Psoas muscle (tissue), 8 donors: ENCODE data around the gene DNAH1. TPM values are rescaled to one million over a fixed set of nuclear protein-coding genes. Genes with fewer than 3 reads are reported as not detected.

Experiments used
- ATAC-seq, 4 donors: fragments of 200-7000 bp; cut with Tn5 transposase; one replicate each; pipeline ENCODE4 v1.9.1; 2020; ENCODE audit warnings: moderate library complexity in 3 of 4, mild to moderate bottlenecking in 2 of 4
- DNase-seq, 2 donors: peaks; one replicate each; pipeline ENCODE4 v3.0.0-alpha.2; 2020
- H3K27ac ChIP-seq: fragments of 200-600 bp; one replicate; pipeline ENCODE4 v1.8.0; 2022
- H3K27me3 ChIP-seq, 3 donors: fragments of 200-600 bp in 1 of 3; one replicate each; pipeline versions ENCODE4 v1.6.1 to v1.8.0; 2013 to 2022; ENCODE audit warnings: low read length in 2 of 3, mild to moderate bottlenecking in 2 of 3, moderate library complexity in 1 of 3; ENCODE audit not compliant: insufficient read depth in 3 of 3
- H3K36me3 ChIP-seq, 2 donors: fragments of 200-600 bp in 1 of 2; one replicate each; pipeline versions ENCODE4 v1.6.1 to v1.8.0; 2013 to 2022; ENCODE audit warnings: low read depth in 1 of 2, mild to moderate bottlenecking in 1 of 2, moderate library complexity in 1 of 2; ENCODE audit not compliant: insufficient read depth in 1 of 2
- H3K4me1 ChIP-seq: fragments of 200-600 bp; one replicate; pipeline ENCODE4 v1.8.0; 2022
- H3K4me3 ChIP-seq: fragments of 200-600 bp; one replicate; pipeline ENCODE4 v1.8.0; 2022; ENCODE audit warnings: mild to moderate bottlenecking
- H3K9me3 ChIP-seq: fragments of 200-600 bp; one replicate; pipeline ENCODE4 v1.8.0; 2022
- CTCF ChIP-seq: fragments of 200-600 bp; IDR thresholded peaks from one replicate; pipeline ENCODE4 v1.8.0; 2022; ENCODE audit warnings: antibody characterized with exemption
- WGBS, 3 donors: extraction: QIAGEN DNeasy Blood & Tissue Kit; methylation state at CpG; one replicate each; pipeline versions ENCODE4 v1.1.6 to v1.1.7; 2013; 5-methylcytosine and 5-hydroxymethylcytosine counted together
- intact Hi-C, 2 donors: fragments of 100-400 bp; cut with DNase I; formaldehyde crosslinking; loops; one replicate each; pipeline versions ENCODE4 v1.11.0 to v1.14.2; 2022
- polyA plus RNA-seq, 3 donors: library from polyadenylated mRNA; stranded (reverse); fragments of 200-250 nt; gene quantifications; one replicate each; pipeline ENCODE4 v1.2.3, GENCODE V29; 2013
- total RNA-seq, 4 donors: library from RNA; stranded (reverse); fragmentation: NEBNext Ultra II Directional in 2 of 4; extraction: Animal tissue kit (Norgen Biotek cat#: 25700) in 2 of 4; gene quantifications; one replicate each; pipeline versions ENCODE4 v1.2.1 to v1.2.4, GENCODE V29; 2021 to 2023
- donor health status: healthy with polysubstance abuse.
- donor health status: DM: no; HTN: no; CAD: no; lungs with moderate emphysema.
- donor health status: Bipolar disorder and iron deficiency.
- donor health status: healthy.
- donor health status: DM: yes; HTN: yes; CAD: no.
- donor health status: DM: no; HTN: no; CAD: no.
- donor health status: DM: no; HTN: no; CAD: no.
- donor health status: DM: yes; HTN: yes; CAD: no.

The DNAH1 gene
- total and polyA plus RNA-seq, 7 donors, result 0.77 to 4.1 (median 2.4) TPM

GRCh38 chr3:52433996-52434479 lies 117.9 kb downstream of the DNAH1 start:
- Histone ChIP-seq H3K4me3 (no peak overlapping the region), H3K9me3 (no peaks in the 10 kb centered on the region), H3K27ac (no peak overlapping the region), H3K4me1 (peaks cover 15% of the 10 kb centered on the region), H3K27me3 (no peaks in the 10 kb centered on the region), H3K36me3 (no peaks in the 10 kb centered on the region)
- no peak for DNase-seq
- no peak for TF ChIP-seq CTCF
- intact Hi-C loops, result no loop called here
- no peak for ATAC-seq
- 88 to 94% (median 90%) methylated on average over 6 of the region's 6 CpGs for WGBS, 3 donors

- ATAC-seq (no peak), DNase-seq (no peak)
- intact Hi-C loops, result no loop called here
- Histone ChIP-seq H3K9me3 (no peaks in the 10 kb centered on the region), H3K4me3 (no peak overlapping the region), H3K27me3 (no peaks in the 10 kb centered on the region), H3K36me3 (no peaks in the 10 kb centered on the region), H3K4me1 (peaks cover 15% of the 10 kb centered on the region), H3K27ac (no peak overlapping the region)
- no peak for TF ChIP-seq CTCF
- 88 to 95% (median 94%) methylated on average over 9 of the region's 9 CpGs for WGBS, 3 donors
Observed at GRCh38 chr3:52434491-52435115, 118.5 kb downstream of the DNAH1 start.

GRCh38 chr3:52435246-52436101 lies 119.4 kb downstream of the DNAH1 start:
- DNase-seq (no peak), ATAC-seq (no peak)
- intact Hi-C loops, result no loop called here
- Histone ChIP-seq H3K27me3 (no peaks in the 10 kb centered on the region), H3K4me1 (peaks cover 15% of the 10 kb centered on the region), H3K36me3 (no peaks in the 10 kb centered on the region), H3K9me3 (no peaks in the 10 kb centered on the region), H3K4me3 (no peak overlapping the region), H3K27ac (no peak overlapping the region)
- WGBS, 3 donors, result 85 to 92% (median 89%) methylated on average over 30 to 32 of the region's 32 CpGs
- no peak for TF ChIP-seq CTCF

- Histone ChIP-seq H3K9me3 (no peaks in the 10 kb centered on the region), H3K4me3 (no peak overlapping the region), H3K4me1 (peaks cover 15% of the 10 kb centered on the region), H3K36me3 (no peaks in the 10 kb centered on the region), H3K27me3 (no peaks in the 10 kb centered on the region), H3K27ac (no peak overlapping the region)
- ATAC-seq (peak in 3 of 4 donors; percentile 36 to 55 (median 48)), DNase-seq (peak in 1 of 2 donors; percentile 85)
- 69 to 81% (median 73%) methylated on average over 13 of the region's 13 CpGs for WGBS, 3 donors
- intact Hi-C loops, result no loop called here
- TF ChIP-seq CTCF, result no peak
Observed at GRCh38 chr3:52436500-52437149, 120.5 kb downstream of the DNAH1 start.
